Ovary (tissue), 9 donors: ENCODE data around the gene ABHD16B. TPM values are rescaled to one million over a fixed set of nuclear protein-coding genes. Genes with fewer than 3 reads are reported as not detected.
A peak's percentile ranks its signal among the peaks of the same experiment; 100 is the strongest.

Source experiments
- DNase-seq, 5 donors: peaks; one replicate each; pipeline ENCODE4 v3.0.0-alpha.2; 2019 to 2020
- H3K27ac ChIP-seq, 2 donors: fragments of 200-600 bp; one replicate each; pipeline versions ENCODE4 v1.5.1 to v1.8.0; 2019 to 2022
- H3K27me3 ChIP-seq: fragments of 200-600 bp; one replicate; pipeline ENCODE4 v1.8.0; 2022
- H3K36me3 ChIP-seq: fragments of 200-600 bp; sonication (generic); one replicate; pipeline ENCODE4 v1.5.1; 2019
- H3K4me1 ChIP-seq: one replicate; pipeline ENCODE4 v1.8.1; 2013; ENCODE audit warnings: mild to moderate bottlenecking, moderate library complexity; ENCODE audit not compliant: insufficient read depth
- H3K4me3 ChIP-seq: fragments of 200-600 bp; sonication (generic); one replicate; pipeline ENCODE4 v1.5.1; 2017
- H3K9me3 ChIP-seq, 2 donors: fragments of 200-600 bp in 1 of 2; sonication (generic) in 1 of 2; one replicate each; pipeline versions ENCODE4 v1.5.1 to v1.8.1; 2013 to 2019; ENCODE audit warnings: mild to moderate bottlenecking in 1 of 2, moderate library complexity in 1 of 2
- CTCF ChIP-seq, 3 donors: fragments of 450-650 bp in 2 of 3; fragments of 200-600 bp in 1 of 3; IDR thresholded peaks; one replicate each; pipeline versions ENCODE4 v1.5.1 to v1.8.0; 2016 to 2022; ENCODE audit warnings: antibody characterized with exemption in 3 of 3, mild to moderate bottlenecking in 1 of 3
- EP300 ChIP-seq: sonication (generic); formaldehyde crosslinking; IDR thresholded peaks from one replicate; pipeline ENCODE4 v1.6.1; 2017; ENCODE audit warnings: antibody characterized with exemption
- POLR2A ChIP-seq: fragments of 450-650 bp; IDR thresholded peaks from one replicate; pipeline ENCODE4 v1.6.1; 2017; ENCODE audit warnings: antibody characterized with exemption, mild to moderate bottlenecking, moderate library complexity
- WGBS, 3 donors: extraction: QIAGEN DNeasy Blood & Tissue Kit in 1 of 3; methylation state at CpG; one replicate each; pipeline versions ENCODE4 v1.1.5 to v1.1.7; 2013 to 2017; 5-methylcytosine and 5-hydroxymethylcytosine counted together
- intact Hi-C, 4 donors: fragments of 100-400 bp; cut with DNase I; formaldehyde crosslinking; loops; one replicate each; pipeline versions ENCODE4 v1.11.0 to v1.15.1; 2022 to 2023
- polyA plus RNA-seq, 2 donors: library from polyadenylated mRNA; stranded (reverse); fragments of 200-250 nt in 1 of 2; fragments of 350-450 nt in 1 of 2; fragmentation: Illumina TruSeq in 1 of 2; extraction: RNeasy Lipid Tissue Mini Kit (QIAGEN cat#74804) in 1 of 2; gene quantifications; one replicate each; pipeline ENCODE4 v1.2.3, GENCODE V29; 2013 to 2014
- total RNA-seq, 7 donors: library from RNA; depleted of rRNA in 2 of 7; stranded (reverse); fragments of >200 nt in 2 of 7; fragmentation: NEBNext Ultra II Directional in 3 of 7; extraction: Animal tissue kit (Norgen Biotek cat#: 25700) in 3 of 7; gene quantifications; one replicate each; pipeline versions ENCODE4 v1.1.0 to v1.2.4, GENCODE V29; 2016 to 2023
- donor health status: DM: no; HTN: no; CAD: no; lungs with moderate emphysema.
- donor health status: DM: no; HTN: no; CAD: no.
- donor health status: Bipolar disorder and iron deficiency.
- donor health status: DM: yes; HTN: yes; CAD: no.
- donor health status: DM: no; HTN: no; CAD: no.
- donor health status: DM: yes; HTN: yes; CAD: no.

ABHD16B gene
- total and polyA plus RNA-seq, 9 donors, result 0.57 TPM; not detected in 8

GRCh38 chr20:63831993-63832686, 29.2 kb upstream of the ABHD16B start:
- peak; percentile 66 to 84 (median 75) for DNase-seq
- Histone ChIP-seq H3K4me3 (peak overlapping the region; percentile 64), H3K36me3 (no peaks in the 10 kb centered on the region), H3K27ac (peak overlapping the region; percentile 76 to 91), H3K27me3 (no peaks in the 10 kb centered on the region), H3K4me1 (peaks cover 31% of the 10 kb centered on the region), H3K9me3 (no peaks in the 10 kb centered on the region)
- 5 to 7% (median 7%) methylated on average over 41 to 76 of the region's 76 CpGs for WGBS, 3 donors
- TF ChIP-seq EP300, result no peak
- peak; percentile 36 for TF ChIP-seq POLR2A
- intact Hi-C loops, result no loop called here

- Histone ChIP-seq H3K36me3 (no peaks in the 10 kb centered on the region), H3K9me3 (no peaks in the 10 kb centered on the region), H3K27me3 (no peaks in the 10 kb centered on the region), H3K4me1 (peaks cover 24% of the 10 kb centered on the region), H3K4me3 (no peak overlapping the region), H3K27ac (peak overlapping the region; percentile 87 to 91)
- 41 to 48% (median 48%) methylated on average over 20 of the region's 20 CpGs for WGBS, 3 donors
- TF ChIP-seq POLR2A (no peak), EP300 (no peak), CTCF (IDR thresholded peaks at IDR 0.05) (no peak)
- peak in 4 of 5 donors; percentile 49 to 58 (median 54) for DNase-seq
- intact Hi-C loops, result no loop called here
Measured at GRCh38 chr20:63833776-63834490, 27.4 kb upstream of the ABHD16B start.

GRCh38 chr20:63834491-63834880, 26.8 kb upstream of the ABHD16B start:
- TF ChIP-seq POLR2A (no peak), CTCF (IDR thresholded peaks at IDR 0.05) (no peak), EP300 (no peak)
- intact Hi-C loops, result no loop called here
- Histone ChIP-seq H3K4me3 (no peak overlapping the region), H3K27ac (peak overlapping the region; percentile 87 to 91), H3K4me1 (peaks cover 24% of the 10 kb centered on the region), H3K36me3 (no peaks in the 10 kb centered on the region), H3K9me3 (no peaks in the 10 kb centered on the region), H3K27me3 (no peaks in the 10 kb centered on the region)
- DNase-seq, result peak in 4 of 5 donors; percentile 46 to 69 (median 65)
- 77 to 87% (median 82%) methylated on average over 8 to 9 of the region's 9 CpGs for WGBS, 3 donors

GRCh38 chr20:63835021-63835858, 26.1 kb upstream of the ABHD16B start:
- H3K36me3 ChIP-seq, result no peaks in the 10 kb centered on the region
- DNase-seq, result peak; percentile 93 to 97 (median 96)
- 15 to 20% (median 16%) methylated on average over 19 to 21 of the region's 21 CpGs for WGBS, 3 donors
- peak overlapping the region; percentile 88 to 91 for H3K27ac ChIP-seq
- TF ChIP-seq CTCF (IDR thresholded peaks at IDR 0.05) (no peak), POLR2A (no peak), EP300 (no peak)
- intact Hi-C loops, result no loop called here
- H3K4me1 ChIP-seq, result peaks cover 24% of the 10 kb centered on the region
- H3K9me3 ChIP-seq, result no peaks in the 10 kb centered on the region
- no peak overlapping the region for H3K4me3 ChIP-seq
- H3K27me3 ChIP-seq, result no peaks in the 10 kb centered on the region
